ENCODE results near the gene ODC1.

The ODC1 gene

DNA sequence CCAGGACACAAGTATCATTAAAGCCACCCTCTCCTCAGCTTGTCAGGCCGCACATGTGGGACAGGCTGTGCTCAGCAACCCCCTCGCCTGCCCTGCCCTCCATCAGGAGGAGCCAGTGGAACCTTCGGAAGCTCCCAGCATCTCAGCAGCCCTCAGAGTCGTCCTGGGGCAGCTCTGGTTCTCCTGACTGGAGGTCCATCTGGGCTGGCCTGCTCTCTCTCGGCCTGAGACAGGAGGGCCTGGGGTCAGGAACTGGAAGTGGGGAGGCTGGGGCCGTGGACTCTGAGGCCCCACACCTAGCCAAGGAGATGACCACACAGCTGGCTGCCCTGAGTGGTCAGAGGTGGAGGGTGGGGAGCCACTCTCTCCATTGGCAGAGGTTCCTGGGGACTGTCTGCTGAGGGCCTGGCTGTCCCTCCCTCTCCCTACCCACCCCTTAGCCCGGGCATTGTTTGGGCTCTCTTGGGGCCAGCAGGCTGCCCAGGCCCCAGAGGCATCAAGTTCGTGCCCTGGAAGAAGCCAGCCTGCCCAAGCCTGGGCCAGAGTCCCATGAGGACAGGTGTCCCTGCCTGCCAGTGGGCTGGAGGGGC lies 23.1 kb downstream of the ODC1 start:
- ATAC-seq (ENCODE audit: insufficient read depth, low read depth) = no peak
- no peaks in the 10 kb centered on the region for H3K4me1 ChIP-seq (ENCODE audit: insufficient read depth, low read length)
- H3K9ac ChIP-seq (ENCODE audit: low read depth, low read length) = no peak overlapping the region

DNA sequence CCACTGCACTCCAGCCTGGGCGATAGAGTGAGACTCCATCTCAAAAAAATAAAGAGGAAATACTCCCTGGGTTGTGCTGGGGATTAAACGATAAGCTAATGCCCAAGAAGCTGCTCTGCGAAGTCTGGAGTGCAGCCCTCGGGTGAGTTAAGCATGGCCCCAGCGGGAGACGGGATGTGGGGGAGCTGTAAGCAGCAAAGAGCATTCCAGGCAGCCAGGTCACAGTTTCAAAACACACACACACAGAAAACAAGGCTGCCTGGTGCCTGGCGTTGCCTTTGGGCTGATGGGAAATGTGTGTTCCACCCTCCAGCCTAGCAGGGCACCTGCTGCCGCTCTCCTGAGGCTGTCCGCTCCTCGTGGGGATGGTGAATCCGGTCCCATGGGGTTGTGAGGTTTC lies 24.1 kb downstream of the ODC1 start:
- ATAC-seq (ENCODE audit: insufficient read depth, low read depth) = no peak
- no peak overlapping the region for H3K9ac ChIP-seq (ENCODE audit: low read depth, low read length)
- no peak for TF ChIP-seq EZH2 (IDR thresholded peaks at IDR 0.05; ENCODE audit: borderline replicate concordance, low read depth, low read length, severe bottlenecking)
- TF ChIP-seq, protein P1, sequence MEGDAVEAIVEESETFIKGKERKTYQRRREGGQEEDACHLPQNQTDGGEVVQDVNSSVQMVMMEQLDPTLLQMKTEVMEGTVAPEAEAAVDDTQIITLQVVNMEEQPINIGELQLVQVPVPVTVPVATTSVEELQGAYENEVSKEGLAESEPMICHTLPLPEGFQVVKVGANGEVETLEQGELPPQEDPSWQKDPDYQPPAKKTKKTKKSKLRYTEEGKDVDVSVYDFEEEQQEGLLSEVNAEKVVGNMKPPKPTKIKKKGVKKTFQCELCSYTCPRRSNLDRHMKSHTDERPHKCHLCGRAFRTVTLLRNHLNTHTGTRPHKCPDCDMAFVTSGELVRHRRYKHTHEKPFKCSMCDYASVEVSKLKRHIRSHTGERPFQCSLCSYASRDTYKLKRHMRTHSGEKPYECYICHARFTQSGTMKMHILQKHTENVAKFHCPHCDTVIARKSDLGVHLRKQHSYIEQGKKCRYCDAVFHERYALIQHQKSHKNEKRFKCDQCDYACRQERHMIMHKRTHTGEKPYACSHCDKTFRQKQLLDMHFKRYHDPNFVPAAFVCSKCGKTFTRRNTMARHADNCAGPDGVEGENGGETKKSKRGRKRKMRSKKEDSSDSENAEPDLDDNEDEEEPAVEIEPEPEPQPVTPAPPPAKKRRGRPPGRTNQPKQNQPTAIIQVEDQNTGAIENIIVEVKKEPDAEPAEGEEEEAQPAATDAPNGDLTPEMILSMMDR (IDR thresholded peaks at IDR 0.05; ENCODE audit: borderline replicate concordance, extremely low read depth, low read length, poor library complexity, severe bottlenecking) = no peak
- no peaks in the 10 kb centered on the region for H3K36me3 ChIP-seq (ENCODE audit: insufficient read depth, low read length)
- DNase-seq = no peak
- H3K4me2 ChIP-seq (ENCODE audit: insufficient read depth, low read length) = no peak overlapping the region
- peaks cover 5% of the 10 kb centered on the region; the same call in 1 of the 2 replicates for H4K20me1 ChIP-seq (ENCODE audit: insufficient read depth, low read length)
- H3K27me3 ChIP-seq (ENCODE audit: insufficient read depth, low read length, poor library complexity) = no peaks in the 10 kb centered on the region
- H2AFZ ChIP-seq (ENCODE audit: low read depth, low read length) = no peak overlapping the region
- H3K4me1 ChIP-seq (ENCODE audit: insufficient read depth, low read length) = no peaks in the 10 kb centered on the region
- no peaks in the 10 kb centered on the region for H3K9me3 ChIP-seq (ENCODE audit: insufficient read depth, low read length, severe bottlenecking)
- no peak overlapping the region for H3K27ac ChIP-seq (ENCODE audit: low read length)
- no peaks in the 10 kb centered on the region for H3K79me2 ChIP-seq (ENCODE audit: insufficient read depth, low read length)
- no peak overlapping the region for H3K4me3 ChIP-seq (ENCODE audit: low read depth in 1 of 2, low read length in 2 of 2)

More for the DNA sequence above, 23.1 kb downstream of the ODC1 start:
- Histone ChIP-seq H2AFZ (ENCODE audit: low read depth, low read length) (no peak overlapping the region), H3K4me2 (ENCODE audit: insufficient read depth, low read length) (no peak overlapping the region), H3K4me3 (ENCODE audit: low read depth in 1 of 2, low read length in 2 of 2) (no peak overlapping the region), H3K27me3 (ENCODE audit: insufficient read depth, low read length, poor library complexity) (no peaks in the 10 kb centered on the region), H3K36me3 (ENCODE audit: insufficient read depth, low read length) (no peaks in the 10 kb centered on the region), H4K20me1 (ENCODE audit: insufficient read depth, low read length) (peaks cover 5% of the 10 kb centered on the region; the same call in 1 of the 2 replicates), H3K27ac (ENCODE audit: low read length) (no peak overlapping the region), H3K9me3 (ENCODE audit: insufficient read depth, low read length, severe bottlenecking) (no peaks in the 10 kb centered on the region), H3K79me2 (ENCODE audit: insufficient read depth, low read length) (no peaks in the 10 kb centered on the region)
- DNase-seq = no peak
- TF ChIP-seq EZH2 (IDR thresholded peaks at IDR 0.05; ENCODE audit: borderline replicate concordance, low read depth, low read length, severe bottlenecking) = no peak
- TF ChIP-seq, protein P1 (IDR thresholded peaks at IDR 0.05; ENCODE audit: borderline replicate concordance, extremely low read depth, low read length, poor library complexity, severe bottlenecking) = no peak

DNA sequence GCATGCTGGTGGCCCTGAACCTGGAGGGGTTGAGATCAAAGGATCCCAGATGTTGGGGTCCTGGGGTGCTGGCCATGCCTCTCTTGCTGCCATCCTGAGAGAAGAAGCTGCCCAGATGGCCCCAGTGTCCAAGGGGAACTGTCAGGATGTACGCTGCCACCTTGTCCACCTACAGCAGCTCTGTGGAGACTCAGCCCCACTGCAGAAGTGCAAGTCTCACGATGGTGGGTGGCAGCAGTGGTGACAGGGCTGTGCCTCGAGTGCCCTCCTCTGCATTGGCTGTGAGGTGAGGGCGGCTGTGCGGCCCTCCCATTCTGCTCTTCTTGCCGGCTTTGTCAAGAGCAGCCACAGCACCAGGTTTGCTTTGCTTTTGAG lies 24.7 kb downstream of the ODC1 start:
- TF ChIP-seq EZH2 (IDR thresholded peaks at IDR 0.05; ENCODE audit: borderline replicate concordance, low read depth, low read length, severe bottlenecking) = no peak
- TF ChIP-seq, protein P1 (IDR thresholded peaks at IDR 0.05; ENCODE audit: borderline replicate concordance, extremely low read depth, low read length, poor library complexity, severe bottlenecking) = no peak
- H3K4me1 ChIP-seq (ENCODE audit: insufficient read depth, low read length) = no peaks in the 10 kb centered on the region; the same call in 1 of the 2 replicates
- H3K9ac ChIP-seq (ENCODE audit: low read depth, low read length) = no peak overlapping the region

More for the DNA sequence above, 24.7 kb downstream of the ODC1 start:
- Histone ChIP-seq H4K20me1 (ENCODE audit: insufficient read depth, low read length) (peaks cover 5% of the 10 kb centered on the region; the same call in 1 of the 2 replicates), H3K36me3 (ENCODE audit: insufficient read depth, low read length) (no peaks in the 10 kb centered on the region), H3K9me3 (ENCODE audit: insufficient read depth, low read length, severe bottlenecking) (no peaks in the 10 kb centered on the region), H3K79me2 (ENCODE audit: insufficient read depth, low read length) (no peaks in the 10 kb centered on the region), H3K27me3 (ENCODE audit: insufficient read depth, low read length, poor library complexity) (no peaks in the 10 kb centered on the region), H2AFZ (ENCODE audit: low read depth, low read length) (no peak overlapping the region), H3K4me2 (ENCODE audit: insufficient read depth, low read length) (no peak overlapping the region), H3K4me3 (ENCODE audit: low read depth in 1 of 2, low read length in 2 of 2) (no peak overlapping the region), H3K27ac (ENCODE audit: low read length) (no peak overlapping the region)
- DNase-seq = no peak
- ATAC-seq (ENCODE audit: insufficient read depth, low read depth) = no peak
